NCI-H82 treated with DMSO at 0.1 percent for 48 hours (cell line): ENCODE measurements around the gene MBD5.

Experiments
- DNase-seq: peaks from one replicate; lab custom pipeline; 2025; ENCODE audit not compliant: unreplicated experiment; lab: John Stamatoyannopoulos, UW

MBD5 gene

DNA sequence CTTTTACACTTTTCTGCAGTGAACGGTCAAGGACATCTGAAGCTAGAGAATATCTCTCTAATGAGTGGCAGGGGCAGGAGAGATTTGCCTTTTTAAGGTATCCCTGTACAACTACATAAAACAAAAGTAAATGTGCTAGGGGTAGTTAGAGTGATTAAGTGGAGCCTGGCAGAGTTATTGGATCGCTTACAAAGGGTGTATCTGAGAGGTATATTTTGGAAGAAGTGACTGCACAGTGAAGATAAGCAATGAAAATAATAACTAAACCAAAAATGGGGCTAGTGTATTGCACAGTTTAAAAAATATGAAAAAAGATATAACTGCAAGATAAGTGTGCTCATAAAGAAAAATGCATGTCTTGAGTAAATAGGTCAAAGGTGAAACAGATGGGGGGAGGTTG lies 430.2 kb downstream of the MBD5 start:
- no peak for DNase-seq

DNA sequence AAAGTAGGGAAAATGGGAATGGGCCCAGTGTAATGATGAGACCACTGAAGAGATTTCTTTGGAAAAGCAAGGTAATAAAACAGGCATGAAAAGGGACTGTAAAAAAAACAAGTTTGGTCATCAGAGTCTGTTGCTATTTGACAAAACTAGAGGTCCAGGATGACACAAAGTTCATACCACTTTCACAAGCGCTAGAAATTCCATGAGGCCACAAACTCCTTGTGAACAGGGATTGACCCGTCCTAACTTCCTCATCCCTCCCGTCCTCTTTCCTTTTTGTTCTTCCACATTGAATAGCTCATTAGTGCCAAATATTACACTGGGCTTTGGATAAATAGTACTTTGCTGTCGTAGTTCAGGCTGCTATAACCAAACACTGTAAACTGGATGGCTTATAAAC lies 434.9 kb downstream of the MBD5 start:
- no peak for DNase-seq

DNA sequence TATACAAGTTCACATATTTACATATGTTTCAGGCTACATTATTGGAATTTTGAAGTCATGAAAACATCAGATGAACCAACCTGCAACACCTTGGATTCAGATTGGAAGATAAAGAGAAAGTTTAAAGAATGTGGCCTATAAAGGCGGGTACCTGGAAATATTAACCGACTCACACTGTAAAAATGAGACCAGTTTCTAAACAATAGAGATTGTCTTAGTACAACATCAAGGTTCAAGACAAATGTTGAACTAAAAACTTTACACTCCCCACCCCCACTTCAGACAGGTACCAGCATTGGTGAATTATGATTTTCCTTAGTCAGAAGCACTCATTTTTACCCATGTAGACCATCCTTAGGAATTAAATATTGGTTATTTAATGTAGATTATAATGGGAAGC lies 437.3 kb downstream of the MBD5 start:
- no peak for DNase-seq

DNA sequence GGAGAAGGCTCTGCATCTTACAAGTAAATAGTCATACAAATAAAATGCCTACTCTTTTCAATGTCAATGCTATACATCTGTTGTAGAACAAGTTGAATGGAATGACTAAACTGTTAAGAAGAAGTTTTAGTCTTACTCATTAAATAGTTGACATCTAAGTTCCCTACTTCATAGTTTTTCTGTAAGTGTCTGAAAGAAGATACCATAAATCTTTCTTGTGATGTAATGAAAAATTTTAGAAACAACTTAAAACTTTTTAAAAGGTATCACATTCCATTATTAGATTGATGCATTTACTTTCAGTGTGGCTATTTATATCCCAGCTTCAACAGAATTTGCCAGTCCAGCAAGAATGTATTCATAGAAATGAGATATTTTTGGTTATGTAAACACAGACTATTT lies 438.5 kb downstream of the MBD5 start:
- no peak for DNase-seq

DNA sequence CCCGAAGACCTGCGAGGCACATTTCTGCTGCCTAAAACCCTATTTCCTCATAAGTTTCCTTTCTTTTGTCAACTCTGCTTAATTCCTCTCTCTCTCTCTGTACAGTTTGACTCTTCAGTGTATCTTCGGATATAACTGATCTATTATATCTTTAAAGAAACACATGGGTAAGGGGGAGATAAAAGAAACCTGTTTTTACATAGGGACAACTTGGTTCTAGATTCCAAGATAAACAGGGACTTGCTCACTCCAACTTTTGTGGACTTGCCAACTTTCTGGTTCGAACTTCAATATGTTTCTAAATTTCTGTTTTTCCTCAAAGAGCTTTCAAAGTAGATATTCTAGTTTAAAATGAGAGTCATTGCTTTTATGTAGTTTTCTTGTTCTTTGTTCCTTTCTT lies 441.0 kb downstream of the MBD5 start:
- DNase-seq = no peak

DNA sequence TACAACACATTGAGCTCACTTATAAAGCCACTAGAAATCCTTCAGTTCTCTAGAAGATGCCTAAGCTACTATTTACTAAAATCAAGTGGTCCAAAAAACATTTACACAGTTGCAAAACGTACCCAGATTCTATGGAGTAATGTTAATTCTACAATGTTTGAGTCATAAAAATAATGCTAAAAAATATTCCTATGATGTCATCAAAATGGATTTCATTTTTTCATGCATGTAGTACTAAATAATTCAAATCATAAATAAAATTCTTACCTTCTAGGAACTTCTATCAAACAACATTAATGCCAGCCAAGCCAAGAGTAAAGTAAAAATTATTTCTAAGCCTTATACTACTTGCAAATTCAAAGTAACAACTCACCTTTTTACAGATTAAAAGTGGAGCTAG lies 454.7 kb downstream of the MBD5 start:
- DNase-seq = no peak

DNA sequence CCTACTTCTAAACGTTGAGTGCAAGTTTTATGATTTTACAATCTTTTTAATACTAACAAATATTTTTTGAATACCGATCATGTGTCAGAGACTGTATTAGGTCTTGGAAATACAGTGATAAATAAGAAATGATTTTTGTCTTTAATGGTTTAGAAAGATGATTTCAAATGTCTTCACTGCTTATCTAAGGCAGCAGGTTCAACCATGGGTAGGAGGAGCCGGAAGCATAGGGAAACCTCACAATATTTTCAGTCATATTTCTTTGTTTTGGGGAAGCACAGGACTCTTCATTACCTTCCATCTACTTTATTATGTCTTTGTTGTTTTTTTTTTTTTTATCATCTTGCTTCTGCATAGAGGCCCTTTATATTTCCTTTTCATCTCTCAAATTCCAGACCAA lies 458.5 kb downstream of the MBD5 start:
- no peak for DNase-seq

DNA sequence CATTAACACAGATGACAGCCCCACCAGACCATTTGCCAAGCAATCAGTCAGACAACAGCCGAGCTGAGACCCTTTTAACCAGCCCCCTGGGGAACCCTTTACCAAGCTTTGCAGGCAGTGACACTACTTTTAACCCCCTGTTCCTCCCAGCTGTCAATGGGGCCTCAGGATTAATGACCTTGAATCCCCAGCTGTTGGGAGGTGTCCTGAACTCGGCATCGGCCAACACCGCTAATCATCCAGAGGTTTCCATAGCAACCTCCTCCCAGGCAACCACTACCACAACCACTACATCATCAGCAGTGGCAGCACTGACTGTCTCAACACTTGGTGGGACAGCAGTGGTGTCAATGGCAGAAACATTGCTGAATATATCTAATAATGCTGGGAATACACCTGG lies 462.8 kb downstream of the MBD5 start:
- DNase-seq = no peak

DNA sequence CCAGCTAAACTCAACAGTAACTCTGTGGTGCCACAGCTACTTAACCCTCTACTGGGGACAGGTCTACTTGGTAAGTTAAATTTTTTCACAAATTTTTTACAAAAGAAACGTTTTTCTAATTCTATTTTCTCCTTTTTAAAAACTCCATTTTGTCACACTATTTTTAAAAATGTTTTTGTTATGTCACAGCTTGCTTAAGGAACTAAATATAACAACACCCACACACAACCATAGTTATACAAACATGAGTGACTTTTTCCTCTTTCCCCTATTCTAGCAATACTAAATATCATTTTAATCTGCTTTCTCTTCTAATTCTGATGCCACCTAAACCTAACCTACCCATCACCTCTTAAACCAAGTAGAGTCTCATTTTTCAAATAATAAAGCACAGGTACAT lies 463.2 kb downstream of the MBD5 start:
- DNase-seq = no peak

DNA sequence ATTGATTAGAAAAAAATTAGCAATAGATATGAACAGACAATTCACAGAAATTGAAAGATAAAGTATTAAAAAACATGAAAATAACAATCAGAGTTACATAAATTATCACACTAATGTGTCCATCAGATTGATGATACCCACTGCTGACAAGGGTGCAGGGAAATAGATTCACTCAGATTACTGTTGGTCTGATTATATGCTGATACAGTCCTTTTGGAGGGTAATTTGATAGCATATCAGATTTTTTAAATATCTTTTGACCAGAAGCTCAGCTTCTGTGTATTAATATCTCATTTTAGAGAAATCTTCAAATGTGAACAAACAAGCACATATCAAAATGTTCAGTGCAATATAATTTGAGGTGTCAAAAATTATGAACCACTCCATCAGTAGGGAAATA lies 465.8 kb downstream of the MBD5 start:
- no peak for DNase-seq

DNA sequence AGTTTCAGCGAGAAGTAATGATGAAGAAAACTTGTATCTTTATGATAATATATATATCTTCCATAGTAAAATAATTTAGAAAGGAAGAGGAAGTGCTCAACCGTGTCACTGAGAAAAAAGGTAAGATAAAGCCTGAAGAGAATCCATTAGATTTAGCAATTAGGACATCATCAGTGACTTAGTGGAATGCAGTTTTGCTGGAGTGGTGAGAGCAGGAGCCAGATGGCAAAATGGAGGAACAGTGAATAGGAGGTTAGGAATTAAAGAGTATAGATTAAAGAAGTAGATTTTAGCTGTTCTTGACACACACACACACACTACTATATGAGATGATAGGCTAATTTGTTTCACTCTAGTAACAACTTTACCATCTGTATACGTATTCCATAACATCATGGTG lies 466.5 kb downstream of the MBD5 start:
- no peak for DNase-seq

DNA sequence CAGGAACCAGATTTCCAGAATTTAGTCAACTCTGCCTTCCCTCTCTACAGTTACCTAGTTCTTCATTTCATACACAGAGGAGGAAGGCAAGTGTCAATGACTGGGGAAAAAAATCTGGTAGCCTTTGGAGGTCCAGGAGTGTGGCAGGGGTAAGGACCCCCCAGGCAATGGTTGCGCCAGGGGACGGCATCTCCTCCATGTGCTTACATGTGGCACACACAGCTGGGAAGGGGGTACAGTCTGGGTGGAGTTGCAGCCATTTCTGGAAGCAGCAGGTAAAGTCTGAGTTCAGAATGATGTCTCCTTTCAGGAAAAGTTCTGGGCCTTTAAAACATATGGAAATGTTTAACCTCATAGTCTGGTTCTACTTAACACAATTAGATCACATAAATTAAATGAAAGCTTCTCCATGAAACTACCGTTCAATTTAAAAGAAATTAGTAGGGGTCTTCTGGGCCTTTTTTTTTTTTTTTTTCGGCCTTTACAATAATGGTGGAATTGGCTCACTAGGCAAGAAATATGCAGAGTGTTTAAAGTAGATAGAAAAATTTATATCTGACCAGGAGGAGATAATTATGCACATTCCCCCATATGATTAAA lies 470.0 kb downstream of the MBD5 start:
- DNase-seq = no peak

DNA sequence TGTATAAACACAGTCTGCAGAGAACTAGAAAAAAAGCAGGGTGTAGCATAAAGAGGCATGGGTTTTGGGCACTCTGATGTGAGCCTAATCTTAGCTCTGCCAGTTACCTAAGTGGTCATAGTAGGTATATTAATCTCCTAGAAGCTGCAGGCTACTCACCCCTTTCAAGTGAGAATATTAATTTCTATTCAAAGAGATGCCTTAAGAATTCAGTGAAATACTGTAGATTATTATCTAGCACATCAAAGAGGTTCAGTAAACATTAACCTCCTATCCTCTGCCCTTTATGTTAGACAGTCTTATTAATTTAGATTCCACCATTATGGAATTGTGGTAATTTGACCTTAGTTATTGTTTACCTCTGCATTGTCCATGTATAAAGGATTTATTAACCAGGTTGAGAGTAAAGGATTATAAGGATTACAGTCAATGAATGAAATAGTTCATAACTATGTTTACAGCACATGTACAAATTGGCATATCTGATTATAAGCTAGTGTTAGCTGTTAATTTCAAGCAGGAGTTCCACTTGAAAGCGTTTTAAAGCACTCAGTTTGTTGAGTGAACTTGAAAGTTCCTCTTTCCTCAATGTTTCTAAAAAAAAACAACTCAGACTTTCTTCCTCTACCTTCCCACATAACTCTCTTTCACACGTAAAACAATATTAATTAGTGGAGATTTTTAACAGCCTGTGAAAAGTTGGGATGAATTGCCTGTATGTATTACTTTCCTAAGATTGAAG lies 473.1 kb downstream of the MBD5 start:
- no peak for DNase-seq

DNA sequence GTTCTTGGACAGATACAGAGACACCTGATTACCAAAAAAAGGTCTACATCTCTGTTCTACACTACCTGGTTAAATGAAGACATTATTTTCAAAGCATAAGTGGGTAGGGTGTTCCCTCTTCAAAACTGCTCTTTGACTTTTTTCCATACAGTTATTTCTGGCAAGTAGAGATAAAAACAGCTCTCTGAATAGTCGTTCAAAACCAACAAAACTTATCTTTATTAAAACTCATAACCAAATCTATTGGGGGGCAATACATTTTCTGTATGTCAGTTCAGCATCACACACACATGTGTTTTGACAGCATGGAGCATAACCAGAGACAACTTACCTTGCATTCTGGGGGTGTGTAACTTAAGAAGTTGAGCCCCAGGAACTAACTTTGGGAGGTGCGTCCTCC lies 474.7 kb downstream of the MBD5 start:
- no peak for DNase-seq

DNA sequence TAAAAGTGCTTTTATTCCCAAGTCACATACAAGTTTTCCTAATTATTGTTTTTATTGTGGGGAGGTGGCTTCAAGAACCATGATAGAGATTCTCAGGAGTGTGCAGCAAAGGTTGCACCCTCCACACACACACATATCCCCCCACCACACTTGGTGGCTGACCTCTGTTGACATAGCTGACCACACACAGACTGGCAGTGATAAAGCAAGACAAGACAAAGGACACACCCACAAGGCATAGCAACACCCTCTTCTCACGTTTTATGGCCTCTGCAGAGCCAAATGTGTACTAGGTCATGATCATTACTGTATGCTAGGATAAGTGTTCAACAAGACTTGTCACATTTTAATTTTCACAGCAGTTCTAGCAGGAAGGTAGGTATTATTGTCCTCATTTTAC lies 480.7 kb downstream of the MBD5 start:
- no peak for DNase-seq

DNA sequence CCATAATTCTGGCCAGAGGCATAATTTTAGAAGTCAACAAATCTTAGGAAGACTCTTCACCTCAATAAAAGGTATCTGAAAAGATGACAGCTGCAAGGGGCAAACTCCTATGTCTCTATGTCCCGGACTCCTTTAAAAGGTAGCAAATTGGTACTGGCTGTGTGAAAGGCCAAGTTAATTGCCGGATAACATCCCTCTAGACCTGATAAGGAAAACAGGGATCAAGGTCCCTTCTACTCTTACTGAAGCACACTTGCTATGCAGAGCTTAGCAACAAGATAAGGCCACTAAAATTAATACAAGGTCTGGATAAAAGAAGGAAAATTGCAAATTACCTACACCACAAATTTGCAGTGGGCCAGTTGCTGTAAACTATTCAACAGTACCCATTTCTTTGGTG lies 482.6 kb downstream of the MBD5 start:
- no peak for DNase-seq

DNA sequence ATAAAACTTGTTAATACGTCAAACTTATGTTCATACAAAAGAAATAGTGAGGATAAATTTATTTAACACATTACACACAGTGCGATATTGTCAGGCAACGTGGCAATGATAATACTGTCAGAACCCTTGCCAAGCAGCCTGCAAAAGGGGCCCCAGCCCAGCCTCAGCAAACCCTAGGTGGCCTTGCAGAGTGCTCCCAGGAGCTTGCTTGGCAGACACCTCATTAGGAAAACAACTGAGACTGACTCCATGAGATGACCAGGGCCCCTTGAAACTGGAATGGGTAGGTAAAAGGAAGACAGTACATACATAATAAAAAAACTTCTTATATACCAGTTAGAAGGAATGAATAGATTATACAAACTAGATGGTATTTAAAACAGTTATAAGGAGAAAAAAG lies 487.1 kb downstream of the MBD5 start:
- no peak for DNase-seq

DNA sequence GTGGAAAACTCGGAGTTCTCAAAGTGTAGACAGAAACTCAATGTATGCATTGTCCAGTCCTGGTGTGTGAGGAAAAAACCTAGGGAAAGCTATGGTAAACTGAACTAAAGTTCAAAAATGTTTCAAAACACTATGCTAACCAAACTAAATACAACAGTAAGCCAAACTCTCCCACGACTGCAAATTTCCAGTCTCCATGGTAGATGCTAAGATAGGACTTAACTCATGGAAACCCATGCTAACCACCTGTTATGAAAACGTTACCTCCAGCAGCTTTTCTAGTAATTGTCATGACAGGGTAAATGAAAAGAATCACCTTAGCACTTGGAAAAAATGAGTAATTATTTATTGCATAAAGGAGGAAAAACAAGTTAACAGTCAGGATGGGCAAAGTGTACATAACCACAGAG lies 488.0 kb downstream of the MBD5 start:
- no peak for DNase-seq

DNA sequence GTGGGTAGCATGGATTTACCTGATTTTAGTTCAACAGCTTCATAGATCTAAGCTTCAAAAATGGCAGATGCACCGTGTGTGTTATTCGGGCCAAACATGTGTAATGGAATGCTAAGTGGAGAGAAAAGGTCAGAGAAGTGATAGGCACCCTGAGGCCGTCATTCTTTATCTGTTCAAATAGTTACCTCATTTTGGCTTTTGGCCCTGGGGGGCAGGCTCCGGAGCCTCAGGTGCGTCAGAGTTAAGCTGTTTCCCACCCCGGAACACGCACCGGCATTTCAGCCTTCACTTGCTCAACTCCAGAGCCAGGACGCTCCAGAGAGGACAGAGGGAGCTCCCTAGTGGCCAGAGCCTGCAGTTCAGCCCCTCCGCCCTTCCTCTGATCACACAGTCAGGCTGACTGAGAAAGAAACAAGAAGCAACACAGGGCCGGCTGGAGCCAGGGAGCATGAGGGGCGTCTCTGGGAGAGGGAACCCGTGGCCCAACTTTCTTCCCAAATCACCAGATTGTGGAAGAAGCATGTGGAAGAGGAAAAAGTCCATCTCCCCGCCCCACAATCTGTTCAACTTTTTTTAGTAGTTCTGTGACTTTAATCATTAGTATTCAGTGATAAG lies 488.5 kb downstream of the MBD5 start:
- peak; percentile 80 for DNase-seq

DNA sequence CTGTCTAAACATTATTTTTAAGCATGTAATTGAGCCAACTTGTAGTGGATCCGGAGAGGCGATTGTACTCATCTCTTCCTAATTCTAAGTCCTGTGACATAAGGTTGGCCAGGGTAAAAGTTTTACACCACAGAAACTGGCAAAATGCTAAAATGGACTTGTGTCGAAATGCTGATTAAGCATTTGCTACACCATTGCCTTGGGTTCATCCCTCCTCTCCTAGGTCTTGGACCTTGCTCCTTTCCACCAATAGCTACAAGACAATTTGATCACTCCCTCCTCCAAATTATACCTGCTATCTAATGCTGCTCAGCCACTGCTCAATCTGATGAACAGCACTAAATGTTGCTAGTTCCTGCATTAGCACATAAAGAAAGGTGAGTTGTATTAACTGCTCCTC lies 491.0 kb downstream of the MBD5 start:
- no peak for DNase-seq

DNA sequence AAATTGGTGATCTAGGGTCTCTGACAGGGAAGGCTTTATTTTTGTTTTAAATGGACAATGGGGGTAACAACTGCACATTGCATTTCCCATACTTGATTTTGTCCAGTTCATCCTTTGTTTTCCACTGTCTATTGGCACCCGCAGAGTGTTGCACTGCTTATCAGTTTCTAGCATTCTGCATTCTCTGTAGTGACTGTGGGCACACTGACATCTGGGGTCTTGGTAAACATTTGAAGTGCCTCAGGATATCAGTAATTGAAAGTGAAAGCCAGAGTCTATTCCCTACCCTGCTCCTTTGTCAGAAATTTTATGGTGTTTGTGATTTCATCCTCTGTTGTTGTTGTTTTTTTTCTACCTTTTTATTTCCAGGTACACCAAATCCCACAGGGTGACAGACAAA lies 491.6 kb downstream of the MBD5 start:
- no peak for DNase-seq

DNA sequence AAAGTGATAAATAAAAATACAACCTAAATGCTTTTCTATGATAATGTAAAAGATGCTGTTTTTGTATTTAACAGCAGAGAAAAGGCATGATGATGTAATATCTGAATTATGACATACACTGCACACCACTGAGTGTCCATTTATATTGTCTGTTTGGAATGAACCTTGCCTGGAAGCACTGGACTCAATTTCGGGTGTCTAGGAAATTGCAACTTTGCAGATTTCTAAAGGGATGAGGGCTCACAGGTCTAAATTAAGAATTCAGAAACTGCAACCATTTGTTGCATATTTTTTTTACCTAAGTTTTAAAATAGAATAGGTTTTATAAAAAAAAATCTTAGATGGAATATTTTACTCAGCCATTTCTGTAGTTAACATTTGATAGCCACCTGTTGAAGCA lies 492.5 kb downstream of the MBD5 start:
- no peak for DNase-seq

DNA sequence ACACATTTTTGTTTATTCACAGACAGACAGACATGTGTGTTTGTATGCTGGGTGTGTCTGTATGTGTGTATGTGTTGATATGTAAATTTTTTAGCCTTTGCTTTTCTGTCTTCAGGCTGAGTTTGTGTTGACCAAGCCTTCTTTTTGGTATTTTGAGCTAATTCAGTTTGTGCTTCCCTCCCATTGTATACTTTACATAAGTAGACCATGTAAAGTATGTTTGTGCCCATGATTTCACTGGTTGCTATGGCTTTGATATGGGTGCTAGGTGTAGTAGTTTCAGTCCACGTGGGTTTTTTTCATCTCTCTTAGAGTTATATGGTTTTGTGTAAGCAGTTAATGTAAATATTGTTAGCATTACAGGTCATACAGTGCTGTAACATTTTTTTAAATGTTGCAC lies 494.2 kb downstream of the MBD5 start:
- no peak for DNase-seq
